ENCODE measurements around the gene SLC7A7.
"Not testable (repeated sequence)": the region's sequence is repeated elsewhere in the genome, so short reads cannot be mapped to it uniquely, and the experiment has no call there.

The SLC7A7 gene

DNA sequence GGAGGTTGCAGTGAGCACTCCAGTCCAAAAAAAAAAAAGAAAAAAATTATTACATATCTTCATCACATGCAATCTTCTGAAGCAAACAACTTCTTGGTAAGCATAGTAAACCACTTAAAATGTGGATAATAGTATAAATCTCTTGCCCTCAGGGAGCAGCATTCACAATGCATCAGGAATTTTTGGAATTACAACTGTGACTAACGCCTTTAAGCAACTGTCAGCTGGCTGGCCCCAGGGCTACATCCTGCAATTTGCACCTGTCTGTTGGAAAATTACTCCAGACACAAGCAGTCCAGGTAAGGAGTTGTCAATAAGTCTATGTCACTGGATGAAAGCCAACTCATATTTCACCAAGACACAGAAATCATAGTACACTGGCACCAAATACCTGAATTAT lies 5.5 kb upstream of the SLC7A7 start:
- peak in 2 of 3 experiments; percentile 62 to 87 for DNase-seq

DNA sequence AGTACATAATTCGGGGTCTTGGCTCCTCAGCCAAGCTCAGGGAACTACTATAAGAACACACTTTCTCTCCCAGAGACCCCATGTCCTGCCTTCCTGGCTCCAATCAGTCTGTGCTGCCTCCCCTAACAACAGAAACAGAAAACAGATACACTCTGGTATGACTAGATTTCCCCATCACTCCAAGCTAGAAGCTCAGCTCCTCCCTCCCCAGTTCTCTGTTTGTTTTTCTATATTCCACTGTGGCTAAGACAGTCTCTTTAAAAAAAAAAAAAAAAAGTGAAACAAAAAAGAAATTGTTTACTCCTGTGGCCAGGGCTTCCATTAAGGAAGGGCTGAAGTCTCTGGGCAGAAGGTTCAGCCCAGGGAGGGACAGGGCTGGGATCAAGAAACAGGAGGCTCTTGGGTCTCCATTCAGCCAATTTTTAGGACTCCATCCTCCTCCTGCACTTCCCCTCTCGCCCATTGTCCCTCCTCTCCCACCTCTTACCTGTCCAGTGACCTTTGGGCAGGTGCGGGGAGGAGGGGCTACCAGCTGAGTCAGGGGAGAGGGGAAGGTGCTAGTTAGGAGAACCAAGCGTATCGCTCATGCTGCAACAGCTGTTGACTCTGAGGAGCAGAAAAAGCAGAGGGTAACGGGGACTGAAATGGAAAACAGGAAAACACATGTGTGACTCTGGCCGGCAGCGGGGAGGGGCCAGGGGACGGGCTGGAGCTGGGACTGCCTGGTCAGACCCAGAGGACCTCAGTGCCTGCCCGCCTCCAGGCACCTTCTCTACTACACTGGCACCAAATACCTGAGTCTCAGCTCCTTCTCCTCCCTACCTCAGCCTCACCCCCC lies 4.1 kb upstream of the SLC7A7 start:
- peak in 1 of 3 experiments; percentile 15 for DNase-seq

DNA sequence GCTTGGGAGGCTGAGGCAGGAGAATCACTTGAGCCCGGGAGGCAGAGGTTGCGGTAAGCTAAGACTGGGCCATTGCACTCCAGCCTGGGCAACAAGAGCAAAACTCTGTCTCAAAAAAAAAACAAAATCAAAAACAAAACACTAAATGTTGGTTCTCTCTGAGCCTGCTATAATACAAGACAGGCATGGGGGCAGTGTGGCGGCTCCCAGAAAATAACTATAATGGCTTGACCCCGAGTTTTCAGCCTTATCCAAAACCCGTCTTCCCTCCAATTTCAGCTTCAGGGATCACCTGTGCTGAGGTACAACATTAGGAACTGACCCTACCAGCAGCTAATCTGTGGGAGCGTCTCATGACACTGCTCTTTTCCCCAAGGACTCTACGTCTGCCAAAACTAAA lies 862 bp downstream of the SLC7A7 start:
- no peak for DNase-seq

DNA sequence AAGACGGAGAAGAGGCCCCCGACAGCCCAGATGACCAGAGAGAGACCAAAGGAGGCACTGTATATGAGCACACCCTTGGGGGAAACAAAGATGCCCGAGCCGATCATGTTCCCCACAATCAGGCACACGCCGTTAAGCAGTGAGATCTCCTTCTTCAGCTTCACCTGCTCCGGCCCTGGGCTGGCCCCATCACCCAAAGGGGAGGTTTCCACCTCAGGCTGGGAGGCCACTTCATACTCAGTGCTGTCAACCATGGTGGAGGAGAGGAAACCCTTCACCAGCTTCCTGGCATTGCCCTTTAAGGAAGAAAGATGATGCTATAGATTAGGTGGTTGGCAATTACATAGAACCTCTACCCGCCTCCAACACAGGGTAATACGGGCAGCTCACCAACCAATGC lies 2.1 kb downstream of the SLC7A7 start:
- DNase-seq: no peak

DNA sequence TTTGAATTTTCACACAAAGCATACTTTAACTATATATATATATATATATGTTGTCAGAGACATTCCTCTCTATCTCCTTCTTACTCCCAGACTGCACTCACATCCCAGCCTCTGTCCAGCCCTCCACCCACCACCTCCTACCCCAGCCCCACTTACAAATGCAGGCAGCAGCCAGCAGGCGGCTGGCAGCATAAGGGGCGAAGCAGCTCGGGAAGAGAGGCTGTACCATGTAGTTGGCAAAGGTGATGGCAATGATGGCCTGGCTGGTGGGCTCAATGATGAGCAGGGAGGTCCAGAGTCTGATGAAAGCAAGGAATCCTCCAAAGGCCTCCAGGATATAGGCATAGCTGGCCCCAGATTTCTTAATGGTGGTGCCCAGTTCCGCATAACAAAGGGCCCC lies 2.5 kb downstream of the SLC7A7 start:
- DNase-seq: no peak

DNA sequence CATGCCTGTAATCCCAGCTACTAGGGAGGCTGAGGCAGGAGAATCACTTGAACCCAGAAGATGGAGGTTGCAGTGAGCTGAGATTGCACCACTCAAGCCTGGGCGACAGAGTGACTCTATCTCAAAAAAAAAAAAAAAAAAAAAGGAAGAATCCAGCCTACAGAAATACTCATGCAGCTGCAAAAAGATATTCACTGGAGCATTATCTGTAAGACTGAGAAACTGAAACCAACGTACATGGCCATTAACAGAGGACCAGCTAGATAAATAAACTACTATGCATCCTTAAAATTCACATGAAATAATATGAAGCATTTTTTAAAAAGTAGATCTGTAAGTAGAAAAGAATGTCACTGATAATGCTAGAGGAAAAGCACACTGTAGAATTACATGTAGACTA lies 3.5 kb downstream of the SLC7A7 start:
- DNase-seq: no peak

DNA sequence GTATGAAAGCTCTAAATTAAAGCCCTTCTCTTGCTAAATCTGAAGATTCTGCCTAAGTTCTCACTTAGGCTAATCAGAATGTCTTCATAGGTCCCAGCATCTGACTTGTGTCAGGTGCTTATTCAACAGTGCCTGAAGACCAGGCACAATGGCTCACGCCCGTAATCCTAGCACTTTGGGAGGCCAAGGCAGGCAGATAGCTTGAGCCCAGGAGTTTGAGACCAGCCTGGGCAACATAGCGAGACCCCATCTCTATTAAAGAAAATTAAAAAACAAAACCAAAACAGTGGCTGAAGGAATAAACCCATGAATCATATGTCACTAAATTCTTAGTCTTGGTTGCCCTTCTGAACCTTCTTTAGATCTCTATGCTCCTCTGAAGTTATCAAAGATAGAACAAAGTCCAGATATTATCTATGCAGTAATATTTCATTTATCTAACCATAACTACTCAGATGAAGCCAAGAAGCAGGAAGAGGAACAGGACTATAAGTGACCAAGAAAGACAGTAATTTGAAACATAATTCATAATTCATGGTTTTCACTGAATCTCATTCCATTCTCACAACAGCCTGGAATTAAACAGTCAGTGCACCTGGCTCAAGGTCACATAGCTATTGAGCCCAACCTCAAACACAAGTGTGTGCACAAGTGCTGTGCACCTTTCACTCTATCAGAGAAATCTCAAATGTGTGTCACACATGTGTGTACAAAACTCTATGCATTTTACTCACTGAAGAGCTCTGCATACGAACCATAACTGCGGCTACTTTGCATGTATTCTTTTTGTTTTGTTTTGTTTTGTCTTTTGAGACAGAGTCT lies 6.6 kb downstream of the SLC7A7 start:
- DNase-seq: no peak

DNA sequence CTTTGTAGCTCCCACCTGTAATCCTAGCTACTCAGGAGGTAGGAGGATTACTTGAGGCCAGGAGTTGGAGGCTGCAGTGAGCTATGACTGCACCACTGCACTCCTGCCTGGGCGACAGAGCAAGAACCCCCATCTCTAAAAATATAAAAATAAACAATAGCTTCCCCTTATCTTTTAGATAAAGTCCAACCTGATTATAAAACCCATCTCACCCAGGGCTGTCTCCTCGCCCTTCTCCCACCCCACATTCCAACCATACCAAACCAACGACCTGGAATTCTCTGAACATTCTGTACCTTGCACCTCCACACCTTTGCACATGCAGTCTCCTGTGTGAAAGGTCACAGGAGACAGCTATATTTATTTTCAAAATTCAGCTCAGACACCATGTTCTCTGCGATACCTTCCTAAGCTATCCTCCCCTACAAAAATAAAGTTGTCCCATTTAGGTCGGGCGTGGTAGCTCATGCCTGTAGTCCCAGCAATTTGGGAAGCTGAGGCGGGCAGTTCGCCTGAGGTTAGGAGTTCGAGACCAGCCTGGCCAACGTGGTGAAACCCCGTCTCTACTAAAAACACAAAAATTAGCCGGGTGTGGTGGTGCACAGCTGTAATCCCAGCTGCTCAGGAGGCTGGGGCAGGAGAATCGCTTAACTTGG lies 7.7 kb downstream of the SLC7A7 start:
- DNase-seq: no peak

DNA sequence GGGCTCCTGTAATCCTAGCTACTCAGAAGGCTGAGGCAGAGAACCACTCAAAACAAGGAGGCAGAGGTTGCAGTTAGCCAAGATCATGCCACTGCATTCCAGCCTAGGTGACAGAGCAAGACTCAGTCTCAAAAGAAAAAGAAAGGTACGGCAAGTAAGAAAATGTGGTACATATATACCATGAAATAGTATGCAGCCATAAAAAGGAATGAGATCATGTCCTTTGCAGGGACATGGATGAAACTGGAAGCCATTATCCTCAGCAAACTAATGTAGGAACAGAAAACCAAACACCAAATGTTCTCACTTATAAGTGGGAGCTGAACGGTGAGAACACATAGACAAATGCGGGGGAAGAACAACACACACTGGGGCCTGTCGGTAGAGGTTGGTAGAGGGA lies 10.0 kb downstream of the SLC7A7 start:
- not testable (repeated sequence) for DNase-seq

DNA sequence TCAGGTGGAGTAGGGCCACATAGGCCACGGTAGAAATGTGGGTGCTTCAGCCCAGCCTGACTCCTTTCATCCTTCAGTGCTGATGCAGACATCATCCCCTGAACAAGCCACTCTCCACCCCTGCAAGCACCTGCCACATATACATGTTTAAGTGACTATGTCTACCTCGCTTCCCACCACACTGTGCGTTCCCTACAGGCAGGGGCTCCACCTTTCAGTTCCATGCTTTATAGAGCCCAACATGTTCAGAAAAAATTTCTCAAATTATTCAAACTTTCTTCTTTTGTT lies 11.6 kb downstream of the SLC7A7 start:
- DNase-seq: no peak

DNA sequence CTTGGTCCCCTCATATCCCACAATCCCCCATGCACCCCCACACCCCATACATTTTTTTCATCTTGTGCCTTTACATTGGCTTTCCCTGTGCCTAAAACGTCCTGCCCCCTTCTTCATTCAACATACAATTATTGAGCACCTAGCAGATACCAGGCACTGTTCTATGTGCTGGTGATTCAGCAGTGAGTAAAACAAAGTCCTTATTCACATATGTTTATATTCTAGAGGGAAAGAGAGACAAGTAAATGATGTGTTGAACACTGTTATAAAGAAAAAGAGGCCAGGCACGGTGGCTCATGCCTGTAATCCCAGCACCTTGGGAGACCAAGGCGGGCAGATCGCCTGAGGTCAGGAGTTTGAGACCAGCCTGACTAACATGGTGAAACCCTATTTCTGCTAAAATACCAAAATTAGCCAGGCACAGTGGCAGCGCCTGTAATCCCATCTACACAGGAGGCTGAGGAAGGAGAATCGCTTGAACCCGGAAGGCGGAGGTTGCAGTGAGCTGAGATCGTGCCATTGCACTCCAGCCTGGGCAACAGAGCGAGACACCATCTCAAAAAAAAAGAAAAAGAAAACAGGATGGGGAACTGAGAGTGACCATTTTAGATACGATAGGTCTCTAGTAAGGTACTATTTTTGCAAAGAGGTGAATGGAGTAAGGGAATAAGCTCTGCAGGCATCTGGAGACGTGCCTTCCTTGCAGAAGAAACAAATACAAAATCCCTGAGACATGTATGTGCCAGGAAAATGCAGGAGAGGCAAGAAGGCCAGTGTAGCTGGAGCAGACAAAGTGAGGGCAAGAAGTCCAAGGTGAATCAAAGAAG lies 12.2 kb downstream of the SLC7A7 start:
- no peak for DNase-seq

DNA sequence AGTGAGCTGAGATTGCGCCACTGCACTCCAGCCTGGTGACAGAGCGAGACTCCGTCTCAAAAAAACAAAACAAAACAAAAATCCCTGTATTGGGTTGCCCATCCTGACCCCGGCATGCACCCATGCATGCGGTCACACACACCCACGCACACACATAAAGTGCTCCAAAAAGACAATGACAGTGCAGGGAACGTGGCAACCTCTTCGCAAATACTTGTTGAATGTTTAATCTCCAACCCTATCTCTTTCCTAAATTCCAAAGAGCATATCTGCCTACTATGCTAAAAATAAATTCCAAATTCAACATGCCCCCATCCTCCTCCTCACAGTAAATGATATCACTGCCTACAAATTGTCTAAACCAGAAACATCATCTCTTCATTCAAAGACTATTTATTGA lies 13.5 kb downstream of the SLC7A7 start:
- DNase-seq: no peak

DNA sequence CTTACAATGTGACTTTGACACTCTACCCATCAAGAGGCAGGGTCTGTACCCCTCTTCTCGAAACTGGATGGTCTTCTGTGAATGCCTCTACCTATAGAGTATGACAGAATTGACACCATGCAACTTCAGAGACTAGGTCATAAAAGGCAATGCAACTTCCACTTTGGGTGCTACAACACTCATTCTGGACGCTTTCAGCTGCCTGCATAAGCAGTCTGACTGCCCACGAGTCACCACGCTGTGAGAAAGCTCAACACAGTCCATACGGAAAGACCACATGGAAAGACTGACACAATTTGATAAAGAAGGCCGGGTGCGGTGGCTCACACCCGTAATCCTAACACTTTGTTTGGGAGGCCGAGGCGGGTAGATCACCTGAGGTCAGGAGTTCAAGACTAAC lies 14.9 kb downstream of the SLC7A7 start:
- no peak for DNase-seq

DNA sequence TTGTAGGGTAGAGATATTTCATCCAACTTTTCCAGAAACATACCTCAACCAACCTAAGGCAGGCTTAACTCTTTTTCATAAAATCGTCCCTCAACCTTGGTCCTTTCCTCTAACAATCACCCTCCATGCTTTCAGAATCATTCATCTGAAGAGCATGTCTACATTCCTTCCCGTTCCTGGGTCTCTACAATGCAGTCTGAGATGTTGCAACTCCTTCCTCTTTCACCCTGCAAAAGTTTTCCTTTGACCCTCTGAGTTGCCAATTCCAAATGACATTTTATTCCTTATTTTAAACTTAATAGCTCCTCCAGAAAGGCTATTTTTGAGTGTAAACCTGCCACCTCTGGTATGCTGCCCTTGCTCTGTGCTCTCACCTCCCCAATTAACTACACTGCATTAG lies 16.7 kb downstream of the SLC7A7 start:
- no peak for DNase-seq

DNA sequence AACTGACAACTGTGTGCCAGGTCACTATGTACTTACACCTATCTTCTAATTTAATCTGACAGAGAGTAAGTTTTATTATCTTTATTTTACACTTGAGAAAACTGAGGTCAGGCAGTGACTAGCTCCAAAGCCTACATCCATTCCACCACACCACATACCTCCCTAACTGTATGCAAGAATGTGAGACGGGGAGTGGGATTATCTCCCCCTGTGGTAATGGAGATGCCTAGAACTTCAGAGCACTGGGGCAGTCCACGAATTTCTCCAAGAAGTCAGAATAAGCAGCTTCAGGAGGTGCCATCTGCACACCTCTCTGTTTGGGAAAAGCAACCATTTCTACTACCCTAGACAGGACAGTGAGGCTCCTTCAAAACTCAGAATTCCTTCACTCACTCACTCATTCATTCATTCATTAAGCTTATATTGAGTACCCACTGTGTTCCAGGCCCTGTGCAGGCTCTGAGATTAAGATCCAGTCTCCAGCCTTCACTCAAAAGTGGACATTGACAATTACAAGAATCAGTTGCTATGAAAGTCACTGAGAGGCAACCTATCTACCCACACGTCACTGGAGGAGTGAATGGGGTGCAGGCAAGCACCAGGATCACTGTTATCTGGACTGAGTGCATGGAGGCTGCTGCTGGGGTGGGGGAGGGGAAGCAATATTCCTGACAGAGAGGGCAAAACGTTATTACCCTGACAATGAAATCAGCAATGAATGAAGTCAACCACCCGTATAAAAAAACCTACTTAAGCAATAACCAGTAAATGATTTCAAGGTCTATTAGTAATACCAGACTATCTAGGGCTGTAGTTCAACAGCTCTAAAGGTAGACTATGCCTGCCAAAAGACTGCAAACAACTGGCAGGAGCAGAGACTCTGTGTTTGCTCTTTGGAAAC lies 18.0 kb downstream of the SLC7A7 start:
- DNase-seq: no peak

DNA sequence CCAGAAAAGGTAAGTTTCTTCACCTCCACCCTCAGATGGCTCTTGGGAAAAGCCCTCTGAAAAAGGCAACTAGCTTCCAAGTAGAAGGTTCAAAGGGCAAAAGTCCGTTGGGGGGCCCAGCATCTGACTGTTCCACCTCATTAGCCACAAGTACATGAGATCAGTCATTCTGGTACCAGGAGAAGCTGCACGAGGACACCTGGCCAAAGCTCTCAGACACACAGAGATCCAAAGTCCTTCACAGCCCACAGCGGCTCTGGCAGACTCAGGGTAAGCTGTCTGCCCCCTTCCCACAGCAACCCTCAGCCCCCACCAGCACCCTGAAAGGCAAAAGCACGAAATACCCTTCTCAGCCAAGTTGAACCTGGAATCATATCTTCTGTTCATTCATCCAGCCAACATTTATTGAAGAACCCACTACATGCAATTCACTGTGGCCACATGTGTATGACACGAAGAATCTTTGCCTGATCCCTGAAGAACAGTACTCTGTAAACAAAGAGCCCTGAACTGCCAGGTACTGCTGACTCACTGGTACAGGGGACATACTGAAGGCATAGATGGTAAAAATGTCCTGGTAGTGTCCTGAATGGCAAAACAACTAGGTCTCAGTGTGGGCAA lies 19.0 kb downstream of the SLC7A7 start:
- no peak for DNase-seq

DNA sequence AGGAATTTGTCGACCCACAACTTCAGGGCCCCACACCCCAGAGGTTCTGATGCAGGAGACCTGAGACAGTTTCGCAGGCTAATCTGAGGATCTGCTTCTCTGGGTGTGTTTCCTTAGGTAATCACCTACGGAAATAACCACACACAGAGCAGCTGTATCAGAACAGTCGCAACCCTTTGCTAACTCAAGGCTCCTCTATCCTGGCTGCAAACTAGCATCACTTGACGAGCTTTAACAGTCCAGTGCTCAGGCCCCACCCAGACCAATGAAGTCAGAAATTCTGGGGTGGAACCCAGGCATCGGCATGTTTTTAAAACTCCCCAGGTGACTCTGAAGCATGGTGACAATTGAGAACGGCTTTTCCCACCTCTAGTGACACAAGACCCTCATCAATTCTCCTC lies 20.7 kb downstream of the SLC7A7 start:
- DNase-seq: no peak

DNA sequence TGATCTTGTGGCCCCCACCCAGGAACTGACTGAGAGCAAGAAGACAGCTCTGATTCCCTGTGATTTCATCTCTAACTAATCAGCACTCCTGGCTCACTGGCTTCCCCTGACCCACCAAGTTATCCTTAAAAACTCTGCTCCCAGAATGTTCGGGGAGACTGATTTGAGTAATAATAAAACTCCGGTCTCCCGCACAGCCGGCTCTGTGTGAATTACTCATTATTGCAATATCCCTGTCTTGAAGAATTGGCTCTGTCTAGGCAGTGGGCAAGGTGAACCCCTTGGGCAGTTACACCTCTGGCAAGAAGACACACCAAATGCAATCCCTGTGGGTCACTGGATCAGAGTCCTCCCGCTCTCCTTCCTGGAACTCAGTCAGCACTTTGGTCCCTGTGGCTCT lies 21.3 kb downstream of the SLC7A7 start:
- no peak for DNase-seq

DNA sequence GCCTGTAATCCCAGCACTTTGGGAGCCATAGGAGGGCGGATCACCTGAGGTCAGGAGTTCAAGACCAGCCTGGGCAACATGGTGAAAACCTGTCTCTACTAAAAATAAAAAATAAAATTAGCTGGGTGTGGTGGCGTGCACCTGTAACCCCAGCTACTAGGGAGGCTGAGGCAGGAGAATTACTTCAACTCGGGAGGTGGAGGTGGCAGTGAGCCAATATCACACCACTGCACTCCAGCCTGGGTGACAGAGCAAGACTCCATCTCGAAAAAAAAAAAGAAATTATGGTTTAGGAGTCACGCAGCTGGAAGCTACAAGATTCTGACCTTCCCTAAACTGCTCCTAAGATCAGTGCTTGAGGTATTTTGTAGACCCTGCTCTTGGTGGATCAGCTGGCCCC lies 21.7 kb downstream of the SLC7A7 start:
- not testable (repeated sequence) for DNase-seq

DNA sequence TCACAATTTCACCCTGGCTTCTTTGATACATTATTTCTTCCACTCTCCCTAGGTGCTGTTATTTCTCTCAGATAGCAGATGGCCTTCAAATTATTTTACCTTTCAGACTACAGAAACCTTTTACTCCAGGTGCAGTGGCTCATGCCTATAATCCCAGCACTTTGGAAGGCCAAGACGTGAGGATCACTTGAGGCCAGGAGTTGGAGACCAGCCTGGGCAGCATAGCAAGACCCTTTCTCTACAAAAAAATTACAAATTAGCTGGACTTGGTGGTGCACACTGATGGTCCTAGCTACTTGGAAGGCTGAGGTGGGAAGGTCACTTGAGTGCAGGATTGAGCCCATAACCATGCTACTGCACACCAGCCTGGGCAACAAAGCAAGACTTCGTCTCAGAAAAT lies 23.1 kb downstream of the SLC7A7 start:
- DNase-seq: no peak

DNA sequence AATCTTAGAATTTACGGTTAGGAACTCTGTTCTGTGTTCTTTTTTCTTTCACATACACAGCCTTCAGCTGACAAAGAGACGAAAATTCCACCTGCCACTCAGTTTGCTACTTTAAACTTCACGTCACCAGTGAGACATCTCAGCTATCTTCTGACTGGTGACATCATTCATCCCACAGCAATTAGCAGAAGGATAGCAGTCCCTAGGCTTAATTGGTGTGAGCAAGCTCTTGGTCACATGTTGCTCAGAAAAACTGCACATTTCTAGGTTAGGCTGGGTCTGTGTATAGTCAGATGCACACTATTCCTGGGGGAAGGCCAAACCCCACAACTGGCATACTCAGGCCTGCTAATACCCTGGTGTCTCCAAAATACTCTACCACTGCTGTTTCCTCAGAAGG lies 23.9 kb downstream of the SLC7A7 start:
- no peak for DNase-seq

DNA sequence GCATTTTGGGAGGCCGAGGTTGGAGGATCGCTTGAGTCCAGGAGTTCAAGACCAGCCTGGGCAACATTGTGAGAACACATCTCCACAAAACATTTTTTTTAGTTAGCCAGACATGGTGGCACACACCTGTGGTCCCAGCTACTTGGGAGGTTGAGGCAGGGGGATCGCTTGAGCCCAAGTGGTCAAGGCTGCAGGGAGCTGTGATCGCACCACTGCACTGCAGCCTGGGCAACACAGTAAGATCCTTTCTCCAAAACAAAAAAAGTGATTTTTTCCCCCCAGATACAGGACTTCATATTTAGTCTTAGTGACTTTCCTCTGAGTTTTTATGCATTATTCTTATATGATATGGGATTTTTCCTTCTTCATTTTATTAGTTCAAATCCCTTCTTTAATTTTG lies 28.6 kb downstream of the SLC7A7 start:
- no peak for DNase-seq

Measured in NCI-H1417 (cell line).